SJCRH30 (cell line): ENCODE results near the gene CYP2F1. TPM values are rescaled to one million over a fixed set of nuclear protein-coding genes. Genes with fewer than 3 reads are reported as not detected.

ENCODE experiments used
- total RNA-seq: library from RNA; depleted of rRNA; stranded (reverse); fragments of >200 nt; shearing (Covaris generic); gene quantifications from 2 replicates; pipeline ENCODE4 v1.2.3, GENCODE V29; 2014; rRNA removed

CYP2F1 gene
- total RNA-seq, 1 experiment from 2014 or later = not detected

Other genes starting within 250 kb of the CYP2F1 start
- not detected in 2 replicates for gene CYP2A7, start 232.2 kb upstream of the CYP2F1 start, total RNA-seq
- gene CYP2B6, start 123.2 kb upstream of the CYP2F1 start, total RNA-seq = not detected in 2 replicates
- gene CYP2A13, start 26.0 kb upstream of the CYP2F1 start, total RNA-seq = not detected in 2 replicates
- not detected in 2 replicates for gene CYP2S1, start 78.8 kb downstream of the CYP2F1 start, total RNA-seq
- gene AXL, start 104.8 kb downstream of the CYP2F1 start, total RNA-seq = 24.1 and 25.1 TPM in 2 replicates
- gene HNRNPUL1, start 149.9 kb downstream of the CYP2F1 start, total RNA-seq = 260 and 274 TPM in 2 replicates
- gene CCDC97, start 195.7 kb downstream of the CYP2F1 start, total RNA-seq = 19.6 and 20.0 TPM in 2 replicates
- 11.0 and 12.7 TPM in 2 replicates for gene TGFB1, start 239.5 kb downstream of the CYP2F1 start, total RNA-seq
- gene B9D2, start 249.7 kb downstream of the CYP2F1 start, total RNA-seq = 2.8 and 2.9 TPM in 2 replicates